Measurements from ENCODE around the gene HMGCR.
"Not testable (repeated sequence)": the region's sequence is repeated elsewhere in the genome, so short reads cannot be mapped to it uniquely, and the experiment has no call there.

Gene HMGCR

DNA sequence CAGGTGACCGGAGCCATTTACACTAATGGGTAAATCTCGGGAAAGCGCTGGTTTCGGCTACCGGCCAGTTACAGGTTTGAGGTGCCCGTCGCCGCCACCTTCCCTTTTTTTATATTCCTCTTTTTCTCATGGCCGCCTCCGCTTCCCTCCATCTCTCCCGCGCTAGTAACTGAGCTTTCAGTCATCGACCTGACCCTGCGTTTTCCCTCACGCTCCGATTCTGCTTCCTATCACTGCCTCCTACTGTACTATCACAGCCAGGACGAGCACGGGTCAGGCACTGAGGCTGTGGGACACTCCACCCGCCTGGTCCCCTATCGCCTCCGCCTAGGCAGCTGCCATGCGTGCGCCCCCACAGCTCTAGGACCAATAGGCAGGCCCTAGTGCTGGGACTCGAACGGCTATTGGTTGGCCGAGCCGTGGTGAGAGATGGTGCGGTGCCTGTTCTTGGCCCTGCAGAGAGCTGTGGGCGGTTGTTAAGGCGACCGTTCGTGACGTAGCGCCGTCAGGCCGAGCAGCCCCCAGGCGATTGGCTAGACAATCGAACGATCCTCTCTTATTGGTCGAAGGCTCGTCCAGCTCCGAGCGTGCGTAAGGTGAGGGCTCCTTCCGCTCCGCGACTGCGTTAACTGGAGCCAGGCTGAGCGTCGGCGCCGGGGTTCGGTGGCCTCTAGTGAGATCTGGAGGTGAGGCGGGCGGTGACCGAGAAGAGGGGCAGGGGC, at the start of gene HMGCR:
TSS of gene HMGCR (plus strand) at position 606 of the 722 bp plus-strand sequence. CDS start 5,386 bp downstream, outside the sequence.
- peak; percentile 84 to 100 (median 99) for DNase-seq

DNA sequence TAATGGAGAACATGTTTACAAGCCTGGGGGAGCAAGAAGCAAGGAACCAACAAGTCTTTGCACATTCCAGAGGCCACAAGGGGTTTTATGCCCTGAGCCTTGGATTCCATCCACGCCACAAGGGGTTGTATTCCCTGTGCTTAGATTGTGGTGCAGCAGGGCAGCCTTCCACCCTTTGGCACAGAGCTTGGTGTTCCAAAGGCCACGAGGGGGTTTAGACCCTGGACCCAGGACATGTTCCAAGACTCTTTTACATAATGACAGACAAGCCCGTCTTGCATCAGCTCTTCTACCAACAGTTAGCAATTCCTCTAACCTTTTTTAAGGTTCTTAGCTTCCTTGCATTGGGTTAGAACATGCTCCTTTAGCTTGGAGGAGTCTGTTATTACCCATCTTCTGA, 45.2 kb upstream of the HMGCR start:
- DNase-seq, result not testable (repeated sequence)

DNA sequence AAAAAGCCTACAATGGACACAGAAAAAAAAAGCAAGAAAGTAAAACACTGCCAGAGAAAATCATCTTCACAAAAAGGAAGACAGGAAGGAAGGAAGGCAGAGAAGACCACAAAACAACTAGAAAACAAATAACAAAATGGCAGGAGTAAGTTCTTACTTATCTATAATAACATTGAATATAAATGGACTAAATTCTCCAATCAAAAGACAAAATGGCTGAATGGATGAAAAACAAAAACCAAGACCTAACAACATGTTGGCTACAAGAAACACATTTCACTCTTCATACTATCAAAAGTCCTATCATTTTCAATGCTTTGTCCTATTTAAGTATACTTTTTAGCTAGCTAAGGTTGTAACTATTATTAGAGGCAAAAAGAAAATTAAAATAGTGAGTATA, 36.9 kb upstream of the HMGCR start:
- DNase-seq, result no peak

DNA sequence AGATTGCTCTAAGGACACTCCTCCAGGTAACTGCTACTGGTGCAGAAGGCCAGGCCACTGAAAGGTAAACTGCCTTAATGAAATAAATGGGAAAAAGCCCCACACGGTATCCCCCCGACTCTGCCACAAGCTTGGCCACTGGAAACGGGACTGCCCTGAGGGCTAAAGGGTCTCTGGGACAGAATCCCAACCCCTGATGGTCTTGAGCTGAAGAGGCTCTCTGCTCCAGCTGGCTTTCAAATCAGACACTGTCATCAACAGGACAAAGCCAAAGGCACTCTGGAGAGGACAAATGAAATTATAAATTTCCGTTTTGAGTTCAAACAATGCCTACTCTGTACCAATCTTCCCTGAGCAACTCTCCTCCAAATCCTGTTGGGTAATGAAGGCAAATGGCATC, 33.6 kb upstream of the HMGCR start:
- DNase-seq, result no peak

DNA sequence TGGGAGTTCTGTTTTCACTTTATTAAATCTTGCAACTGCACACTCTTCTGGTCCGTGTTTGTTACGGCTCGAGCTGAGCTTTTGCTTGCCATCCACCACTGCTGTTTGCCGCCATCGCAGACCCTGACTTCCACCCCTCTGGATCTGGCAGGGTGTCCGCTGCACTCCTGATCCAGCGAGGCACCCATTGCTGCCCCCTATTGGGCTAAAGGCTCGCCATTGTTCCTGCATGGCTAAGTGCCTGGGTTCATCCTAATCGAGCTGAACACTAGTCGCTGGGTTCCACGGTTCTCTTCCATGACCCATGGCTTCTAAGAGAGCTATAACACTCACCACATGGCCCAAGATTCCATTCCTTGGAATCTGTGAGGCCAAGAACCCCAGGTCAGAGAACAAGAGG, 32.5 kb upstream of the HMGCR start:
- not testable (repeated sequence) for DNase-seq

DNA sequence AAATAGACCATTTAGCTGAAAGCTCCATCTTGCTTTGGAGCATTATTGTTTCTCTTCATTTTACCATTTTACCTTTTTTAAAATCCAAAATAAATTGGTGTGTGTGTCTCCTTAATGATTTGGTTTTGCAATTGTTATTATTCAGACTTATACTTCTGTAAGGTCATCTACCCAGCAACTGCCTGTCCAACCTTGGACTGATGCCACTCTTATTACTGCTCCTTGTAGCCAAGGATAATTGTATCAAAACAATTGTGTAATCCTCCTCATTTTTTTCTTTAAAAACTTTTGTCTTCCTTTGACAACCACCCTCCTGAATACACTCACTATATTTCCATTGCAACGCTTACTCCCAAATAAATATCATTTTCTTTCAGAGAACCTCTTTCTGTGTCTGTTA, 30.3 kb upstream of the HMGCR start:
- no peak for DNase-seq

DNA sequence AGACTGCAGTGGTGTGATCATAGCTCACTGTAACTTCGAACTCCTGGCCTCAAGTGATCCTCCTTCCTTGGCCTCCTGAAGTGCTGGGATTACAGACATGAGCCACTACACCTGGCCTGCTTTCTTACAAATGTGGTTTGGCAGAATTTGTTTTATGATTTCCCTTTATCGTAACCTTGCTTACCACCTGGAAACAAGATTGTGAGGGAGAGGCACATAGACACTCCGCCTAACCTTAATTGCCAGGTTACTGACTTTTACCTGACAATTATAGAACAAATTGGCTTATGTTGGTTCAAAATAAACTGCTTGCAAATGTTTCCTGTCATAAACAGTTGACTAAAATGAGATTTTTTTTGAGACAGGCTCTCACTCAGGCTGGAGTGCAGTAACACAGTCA, 26.8 kb upstream of the HMGCR start:
- DNase-seq, result no peak

DNA sequence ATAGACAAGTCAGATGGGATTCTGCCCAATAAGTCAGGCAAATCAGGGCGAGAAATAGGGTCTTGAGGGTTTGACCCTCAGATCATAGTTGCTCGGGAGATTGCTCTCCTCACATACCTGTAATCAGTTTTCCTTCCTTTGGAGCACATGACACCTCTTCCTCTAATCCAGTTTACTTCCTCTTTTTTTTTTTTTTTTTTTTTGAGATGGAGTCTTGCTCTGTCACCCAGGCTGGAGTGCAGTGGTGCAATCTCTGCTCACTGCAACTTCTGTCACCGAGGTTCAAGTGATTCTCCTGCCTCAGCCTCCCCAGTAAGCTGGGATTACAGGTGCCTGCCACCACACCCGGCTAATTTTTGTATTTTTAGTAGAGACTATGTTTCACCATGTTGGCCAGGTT, 17.9 kb upstream of the HMGCR start:
- not testable (repeated sequence) for DNase-seq

DNA sequence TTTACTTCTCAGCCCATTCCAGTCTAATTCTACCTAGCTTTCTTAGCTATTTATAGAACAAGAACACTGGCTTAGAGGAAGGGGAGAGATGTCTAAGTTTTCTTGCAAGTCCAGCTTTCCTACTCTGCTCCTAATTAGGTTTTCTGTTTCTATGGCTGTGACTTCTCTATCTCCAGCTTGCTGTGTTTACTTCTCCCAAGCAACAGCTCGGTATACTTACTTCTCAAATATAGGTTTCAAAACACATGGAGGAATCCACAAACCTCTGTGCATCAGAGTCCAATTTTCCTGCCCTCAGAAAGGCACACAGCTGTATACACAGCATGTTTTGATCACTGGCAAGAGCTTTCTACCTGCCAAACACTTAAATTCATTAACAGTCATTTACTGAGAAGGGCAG, 17.4 kb upstream of the HMGCR start:
- DNase-seq, result no peak

DNA sequence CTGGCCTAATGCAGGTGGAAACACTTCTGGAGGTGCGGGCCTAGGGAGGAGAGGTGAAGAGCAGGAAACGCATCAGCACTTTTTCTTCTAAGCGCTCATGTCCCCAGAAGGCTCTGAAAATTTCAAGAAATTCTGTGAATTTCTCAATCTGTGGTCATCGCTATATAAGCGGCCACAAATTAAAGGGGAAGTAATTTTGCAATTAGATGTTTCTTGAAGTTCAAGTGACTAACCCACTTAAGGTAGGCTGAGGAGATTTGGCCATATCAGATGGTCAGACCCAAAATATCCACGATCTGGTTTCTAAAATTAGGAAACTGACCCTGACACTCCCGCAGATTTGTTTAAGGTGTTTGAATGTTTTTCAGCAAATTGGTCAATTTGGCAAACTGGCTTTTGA, 16.6 kb upstream of the HMGCR start:
- no peak for DNase-seq

DNA sequence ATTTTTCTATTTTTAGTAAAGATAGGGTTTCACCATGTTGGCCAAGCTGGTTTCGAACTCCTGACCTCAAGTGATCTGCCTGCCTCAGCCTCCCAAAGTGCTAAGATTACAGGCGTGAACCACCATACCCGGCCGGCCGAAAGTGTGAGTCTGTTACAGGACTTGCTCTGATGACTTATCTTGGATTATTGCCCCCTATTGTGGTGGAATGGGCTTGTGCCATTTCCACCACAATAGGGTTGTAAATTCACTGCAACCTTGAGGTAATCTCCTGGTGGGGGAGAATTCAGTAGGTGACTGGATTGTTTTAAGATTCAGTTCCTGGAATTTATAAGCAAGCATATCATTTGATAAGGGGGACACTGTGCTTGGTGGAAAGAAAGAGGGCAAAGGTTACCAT, 15.0 kb upstream of the HMGCR start:
- DNase-seq, result no peak

DNA sequence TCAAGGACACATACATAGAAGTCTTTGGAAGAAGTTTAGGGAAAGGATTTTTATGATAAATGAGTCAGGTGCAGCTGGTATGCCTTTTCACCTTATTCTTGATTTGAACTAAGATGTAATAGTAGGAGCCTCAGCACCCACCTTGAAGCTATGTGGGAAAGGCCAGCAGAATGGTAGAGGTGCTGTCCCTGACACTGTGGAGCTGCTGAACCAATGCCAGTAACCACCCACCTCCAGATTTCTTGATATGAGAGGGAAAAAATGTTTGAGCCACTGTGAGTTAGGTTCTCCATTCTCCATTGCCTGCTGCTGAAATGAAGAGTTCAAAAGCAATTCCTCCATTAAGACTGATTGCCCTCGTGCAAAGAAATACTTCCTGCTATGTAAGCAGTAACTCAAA, 12.2 kb upstream of the HMGCR start:
- no peak for DNase-seq

DNA sequence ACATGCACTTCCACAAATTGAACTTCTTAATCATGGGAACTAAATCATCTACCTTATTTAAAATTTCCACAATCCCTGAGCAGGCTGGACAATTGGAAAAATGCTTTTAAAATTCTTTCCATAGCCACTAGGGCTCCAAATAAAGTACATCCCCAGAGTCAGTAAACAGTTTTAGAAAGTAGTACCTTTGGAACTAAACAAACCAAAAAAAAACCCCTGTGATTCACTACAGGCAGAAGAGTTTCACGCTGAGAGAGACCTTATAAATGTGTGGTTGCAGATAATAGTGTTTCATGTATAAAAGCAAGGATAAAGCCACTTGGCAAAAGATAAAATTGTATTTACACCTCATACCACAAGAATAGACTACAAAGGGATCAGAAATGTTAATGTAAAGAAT, 11.8 kb upstream of the HMGCR start:
- no peak for DNase-seq

DNA sequence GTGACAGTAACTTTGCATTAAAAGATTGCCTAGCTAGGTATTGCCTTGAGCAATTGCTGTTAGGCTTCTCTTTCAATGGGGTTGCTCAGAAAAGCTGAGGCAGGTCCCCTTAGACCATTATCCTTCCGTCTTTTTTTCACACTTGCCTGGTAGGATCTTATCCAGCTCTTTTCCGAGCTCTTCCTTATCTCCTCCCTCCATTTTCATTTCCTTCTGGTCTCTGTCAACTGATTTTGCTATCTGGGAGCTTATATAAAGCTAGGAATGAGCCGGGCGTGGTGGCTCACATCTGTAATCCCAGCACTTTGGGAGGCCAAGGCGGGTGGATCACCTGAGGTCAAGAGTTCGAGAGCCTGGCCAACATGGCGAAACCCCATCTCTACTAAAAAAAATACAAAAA, 6.6 kb upstream of the HMGCR start:
- DNase-seq, result no peak

DNA sequence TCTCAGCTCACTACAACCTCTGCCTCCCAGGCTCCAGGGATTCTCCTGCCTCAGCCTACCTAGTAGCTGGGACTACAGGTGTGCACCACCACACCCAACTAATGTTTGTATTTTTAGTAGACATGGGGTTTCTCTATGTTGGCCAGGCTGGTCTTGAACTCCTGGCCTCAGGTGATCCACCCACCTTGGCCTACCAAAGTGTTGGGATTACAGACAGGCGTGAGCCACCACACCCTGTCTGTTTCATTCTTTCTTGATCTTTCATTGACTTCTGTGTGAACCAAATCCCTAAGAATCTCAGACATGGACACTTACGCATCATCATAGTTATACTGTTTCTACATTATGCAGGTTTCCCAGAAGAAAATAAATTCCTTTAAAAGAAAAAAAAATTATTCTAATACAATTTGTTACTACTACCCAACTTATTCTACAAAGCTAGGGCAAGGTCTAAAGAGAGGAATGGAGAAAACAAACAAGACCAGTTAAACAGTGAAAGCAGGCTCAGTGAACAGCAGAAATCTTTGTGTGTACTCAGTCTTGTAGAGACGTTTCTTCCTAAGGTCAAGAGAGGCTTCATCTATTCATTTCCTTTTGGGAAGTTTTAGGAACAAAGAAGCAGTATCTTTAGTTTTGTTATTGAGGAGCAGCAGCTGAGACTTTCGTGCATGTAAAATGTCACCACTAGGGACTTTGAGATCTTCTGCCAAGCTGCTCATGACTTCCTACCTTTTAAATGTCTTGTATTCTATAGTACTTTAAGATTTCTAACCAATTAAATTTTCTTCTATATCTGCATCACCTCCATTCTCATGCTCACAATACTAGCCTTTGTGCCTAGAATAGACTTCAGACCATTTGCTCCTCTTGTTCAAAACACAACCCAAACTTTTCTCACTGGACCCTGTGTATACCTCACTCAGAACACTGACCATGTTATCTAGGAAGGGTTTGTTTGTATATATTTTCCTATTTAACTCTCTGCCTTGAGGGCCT, 5.6 kb upstream of the HMGCR start:
- no peak for DNase-seq

DNA sequence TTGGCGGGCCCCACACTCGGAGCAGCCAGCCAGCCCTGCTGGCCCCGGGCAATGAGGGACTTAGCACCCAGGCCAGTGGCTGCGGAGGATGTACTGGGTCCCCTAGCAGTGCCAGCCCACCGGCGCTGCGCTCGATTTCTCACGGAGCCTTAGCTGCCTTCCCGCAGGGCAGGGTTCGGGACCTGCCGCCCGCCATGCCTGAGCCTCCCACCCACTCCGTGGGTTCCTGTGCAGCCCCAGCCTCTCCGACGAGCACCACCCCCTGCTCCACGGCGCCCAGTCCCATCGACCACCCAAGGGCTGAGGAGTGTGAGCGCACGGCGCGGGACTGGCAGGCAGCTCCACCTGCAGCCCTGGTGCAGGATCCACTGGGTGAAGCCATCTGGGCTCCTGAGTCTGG, 3.3 kb upstream of the HMGCR start:
- DNase-seq, result not testable (repeated sequence)

DNA sequence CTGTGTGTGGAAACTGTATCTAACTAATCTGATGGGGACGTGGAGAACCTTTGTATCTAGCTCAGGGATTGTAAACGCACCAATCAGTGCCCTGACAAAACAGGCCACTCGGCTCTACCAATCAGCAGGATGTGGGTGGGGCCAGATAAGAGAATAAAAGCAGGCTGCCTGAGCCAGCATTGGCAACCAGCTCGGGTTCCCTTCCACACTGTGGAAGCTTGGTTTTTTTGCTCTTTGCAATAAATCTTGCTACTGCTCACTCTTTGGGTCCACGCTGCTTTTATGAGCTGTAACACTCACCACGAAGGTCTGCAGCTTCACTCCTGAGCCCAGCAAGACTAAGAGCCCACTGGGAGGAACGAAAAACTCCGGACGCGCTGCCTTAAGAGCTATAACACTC, 2.6 kb upstream of the HMGCR start:
- not testable (repeated sequence) for DNase-seq

DNA sequence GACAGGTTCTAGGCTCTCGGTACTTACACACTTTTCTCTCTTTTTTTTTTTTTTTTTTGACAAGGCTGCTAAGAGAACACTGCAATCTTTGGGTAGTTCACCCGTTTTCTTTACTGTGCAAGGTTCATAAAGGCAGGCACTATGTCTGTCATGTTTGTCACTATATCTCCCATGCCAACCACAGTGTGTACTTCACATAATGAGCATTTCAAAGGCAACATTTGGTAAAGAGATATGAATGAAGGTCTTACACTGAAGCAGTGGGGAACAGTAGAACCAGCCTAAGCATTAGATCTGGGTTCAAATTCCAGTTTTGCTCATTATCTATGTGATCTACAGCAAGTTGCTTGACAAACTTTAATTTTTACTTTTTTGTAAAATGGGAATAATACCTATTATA, 1.5 kb upstream of the HMGCR start:
- no peak for DNase-seq

DNA sequence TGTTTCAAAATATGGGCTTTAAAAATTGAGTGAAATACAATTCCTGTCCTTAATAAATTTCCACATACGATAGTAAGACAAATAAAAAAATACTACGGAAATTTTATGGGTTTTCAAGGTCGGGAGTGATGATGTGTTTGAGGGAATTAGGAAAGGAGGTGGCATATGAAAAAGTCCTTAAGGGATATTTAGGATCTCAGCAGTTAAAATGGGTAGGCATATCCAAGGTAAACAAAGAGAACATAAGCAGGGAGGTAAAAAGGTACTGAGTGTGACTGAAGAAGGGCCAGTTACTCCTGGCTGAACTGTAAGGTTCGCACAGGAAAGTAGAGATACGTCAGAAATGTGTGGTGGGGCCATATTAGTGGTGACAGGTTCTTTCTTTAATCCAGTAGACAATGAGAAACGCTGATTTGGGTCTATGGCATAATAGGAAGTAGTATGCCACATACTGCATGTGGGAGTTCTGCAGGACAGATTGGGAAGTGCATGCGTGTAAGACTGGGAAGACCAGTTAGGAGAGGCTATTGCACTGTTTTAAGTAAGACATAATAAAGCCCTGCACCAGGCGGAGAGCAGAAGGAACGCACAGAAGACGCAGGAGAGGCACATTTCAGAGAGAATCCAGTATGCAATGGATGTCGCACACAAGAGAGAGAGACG, 937 bp upstream of the HMGCR start:
- peak in 7 of 56 donors; percentile 43 to 74 (median 54) for DNase-seq

DNA sequence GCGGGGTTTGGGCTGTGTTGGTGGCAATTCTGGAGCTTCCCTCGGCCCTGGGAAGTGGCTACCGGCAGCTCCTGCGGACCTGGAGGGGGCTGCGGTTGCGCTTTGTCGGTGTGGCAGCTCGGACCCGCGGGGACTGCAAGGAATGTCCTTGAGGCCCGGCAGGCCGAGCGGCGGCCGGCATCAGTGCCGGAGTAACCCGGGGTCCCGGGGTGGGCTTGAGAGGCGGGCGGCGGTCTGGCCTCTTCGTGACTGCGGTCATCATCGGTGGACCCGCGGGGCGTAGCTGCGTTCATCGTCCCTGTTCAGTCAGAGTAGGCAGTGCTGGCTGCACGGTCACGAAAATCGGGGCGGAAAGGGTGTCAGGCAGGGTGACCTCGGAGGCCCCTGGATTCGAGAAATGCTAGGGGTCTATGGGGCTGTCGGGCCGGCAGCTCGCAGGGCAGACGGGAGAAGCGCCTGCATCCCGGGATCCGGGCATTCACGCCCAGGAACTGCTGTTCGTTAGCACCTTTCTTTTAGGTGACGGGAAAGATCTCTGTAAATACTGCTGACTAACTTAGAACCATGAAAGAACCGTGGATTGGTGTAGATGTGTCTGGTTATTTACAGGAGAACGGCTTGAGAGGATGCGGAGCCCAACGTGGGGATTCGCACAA, 474 bp downstream of the HMGCR start:
- DNase-seq, result peak in 32 of 56 donors; percentile 21 to 71 (median 50)

DNA sequence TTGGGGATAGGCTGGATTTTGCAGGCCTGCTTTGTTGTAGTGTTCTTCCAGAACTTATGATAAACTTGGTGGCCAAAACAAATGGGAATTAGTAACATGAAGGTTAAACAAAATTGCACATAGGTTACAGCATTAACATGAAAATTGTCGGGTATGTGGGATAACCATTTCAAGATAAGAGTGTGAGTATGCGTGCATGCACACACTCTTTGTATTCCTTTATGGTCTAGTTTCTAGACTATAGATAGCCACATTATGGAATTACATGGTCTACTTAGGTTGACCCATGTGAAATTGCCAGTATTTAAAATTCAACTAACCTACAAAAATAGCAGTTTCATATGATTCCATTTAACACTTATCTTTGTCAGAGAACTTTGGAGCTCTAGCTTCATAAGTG, 1.4 kb downstream of the HMGCR start:
- DNase-seq, result no peak

Data from nucleus accumbens (tissue), 56 donors.